ENCODE data around the gene GARNL3.

GARNL3 gene

GRCh38 chr9:127314911-127315310, 50.3 kb downstream of the GARNL3 start:
- no peak for DNase-seq

GRCh38 chr9:127316586-127317323, 52.2 kb downstream of the GARNL3 start:
- no peak for DNase-seq

GRCh38 chr9:127318651-127319167, 54.1 kb downstream of the GARNL3 start:
- DNase-seq = no peak

- no peak for DNase-seq
Observed at GRCh38 chr9:127319366-127320114, 55.0 kb downstream of the GARNL3 start.

- no peak for DNase-seq
Observed at GRCh38 chr9:127320115-127320378, 55.5 kb downstream of the GARNL3 start.

GRCh38 chr9:127323393-127323792, 58.8 kb downstream of the GARNL3 start:
- no peak for DNase-seq

- no peak for DNase-seq
Observed at GRCh38 chr9:127330501-127330900, 65.9 kb downstream of the GARNL3 start.

- DNase-seq = no peak
Observed at GRCh38 chr9:127333221-127334064, 68.9 kb downstream of the GARNL3 start.

- DNase-seq = no peak
Observed at GRCh38 chr9:127334725-127335124, 70.2 kb downstream of the GARNL3 start.

- DNase-seq = no peak
Observed at GRCh38 chr9:127336086-127336485, 71.5 kb downstream of the GARNL3 start.

GRCh38 chr9:127336506-127337352, 72.2 kb downstream of the GARNL3 start:
- DNase-seq = no peak

GRCh38 chr9:127340721-127341120, 76.1 kb downstream of the GARNL3 start:
- DNase-seq = no peak

- DNase-seq = no peak
Observed at GRCh38 chr9:127341152-127341551, 76.6 kb downstream of the GARNL3 start.

- DNase-seq = no peak
Observed at GRCh38 chr9:127344368-127345000, 79.9 kb downstream of the GARNL3 start.

GRCh38 chr9:127345566-127345965, 81.0 kb downstream of the GARNL3 start:
- DNase-seq = no peak

- no peak for DNase-seq
Observed at GRCh38 chr9:127346584-127346983, 82.0 kb downstream of the GARNL3 start.

- no peak for DNase-seq
Observed at GRCh38 chr9:127347831-127348776, 83.5 kb downstream of the GARNL3 start.

GRCh38 chr9:127349483-127350113, 85.0 kb downstream of the GARNL3 start:
- no peak for DNase-seq

- no peak for DNase-seq
Observed at GRCh38 chr9:127351182-127352166, 86.9 kb downstream of the GARNL3 start.
